ENCODE results near the gene CCDC78. TPM values are rescaled to one million over a fixed set of nuclear protein-coding genes. Genes with fewer than 3 reads are reported as not detected.

CCDC78 gene
- total and polyA plus RNA-seq, 2 donors (not counting 3 experiments of a cell fraction or from before 2014, with no cell fraction given): 0.50 to 1.3 TPM

DNA sequence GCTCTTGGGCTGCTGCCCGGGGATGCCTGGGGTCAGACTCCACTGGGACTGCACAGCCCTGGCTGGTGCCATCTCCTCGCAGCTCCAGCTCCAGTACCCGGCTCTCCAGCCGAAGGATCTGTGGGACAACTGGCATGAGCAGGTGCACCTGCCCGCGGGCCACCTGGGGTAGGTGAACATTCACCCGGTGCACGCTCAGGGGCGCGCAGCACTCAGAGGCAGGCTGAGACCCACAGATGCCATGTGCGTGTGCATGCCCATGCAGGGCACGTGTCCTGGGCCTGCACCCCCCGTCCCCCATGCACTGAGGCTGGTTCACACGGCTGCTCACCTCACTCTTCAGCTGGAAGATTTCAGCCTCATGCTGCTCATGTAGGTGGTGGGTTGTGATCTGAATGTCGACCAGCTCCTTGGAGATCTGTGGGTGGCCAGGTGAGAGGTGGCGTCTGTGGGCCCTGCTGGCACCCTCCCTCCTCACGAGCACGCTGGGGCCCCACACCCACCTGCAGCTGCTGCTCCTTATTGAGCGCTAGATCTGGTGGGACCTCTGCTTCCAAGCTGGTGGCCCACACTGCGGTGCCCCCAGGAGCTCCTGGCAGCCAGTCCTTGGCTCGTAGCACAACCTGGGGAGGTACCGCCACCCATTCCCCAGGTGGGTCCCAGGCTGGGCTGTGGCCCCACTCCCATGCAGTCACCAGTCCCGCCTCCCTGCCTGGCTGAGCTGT is 618 bp downstream of the CCDC78 start:
- H3K4me2 ChIP-seq (ENCODE audit: insufficient read depth, low read length): no peak overlapping the region
- no peaks in the 10 kb centered on the region for H3K79me2 ChIP-seq (ENCODE audit: control insufficient read depth, insufficient read depth, low read length)
- no peaks in the 10 kb centered on the region for H3K9me3 ChIP-seq (replicated peaks; ENCODE audit: control insufficient read depth, insufficient read depth, low read length)
- intact Hi-C loops (cut with micrococcal nuclease): no loop called here
- CTCF ChIA-PET: interaction anchor here (1.4 to 5.7 kb wide), 4 partner anchors 10 to 63 kb away, joined by 3 to 34 read pairs (median 6); partner anchors contain the start of genes CHTF18, METRN and RPUSD1
- no peaks in the 10 kb centered on the region for H3K36me3 ChIP-seq (ENCODE audit: control insufficient read depth in 2 of 2, extremely low read depth in 1 of 2, insufficient read depth in 2 of 2, low read length in 2 of 2)
- peaks cover 19% of the 10 kb centered on the region for H3K4me1 ChIP-seq (ENCODE audit: control insufficient read depth, extremely low read depth, insufficient read depth, low read length)
- no peaks in the 10 kb centered on the region for H4K20me1 ChIP-seq (replicated peaks; ENCODE audit: control insufficient read depth, extremely low read depth, insufficient read depth, low read length)
- TF ChIP-seq EZH2 (IDR thresholded peaks at IDR 0.05; ENCODE audit: borderline replicate concordance, low read depth, low read length, severe bottlenecking): no peak
- POLR2A ChIA-PET: no interaction called here
- no TSS peak for BruUV-seq (replicated peaks)
- FAIRE-seq (no peak), DNase-seq (ENCODE audit: low read depth, low spot score) (no peak)
- no peak overlapping the region for H3K27ac ChIP-seq (ENCODE audit: insufficient read depth, low read depth, low read length)
- H2AFZ ChIP-seq (ENCODE audit: low read depth, low read length): no peak overlapping the region
- H3K9me1 ChIP-seq (replicated peaks; ENCODE audit: control insufficient read depth, extremely low read depth, insufficient read depth, low read length): no peaks in the 10 kb centered on the region
- H3K9ac ChIP-seq (replicated peaks; ENCODE audit: extremely low read depth, insufficient read depth, low read length): no peak overlapping the region
- dilution Hi-C loops (cut with MboI; ENCODE audit: extremely low pct_ligation_motif_present, low sequenced_read_pairs): no loop called here
- H3K27me3 ChIP-seq (ENCODE audit: control insufficient read depth in 2 of 2, insufficient read depth in 2 of 2, low read length in 2 of 2): no peaks in the 10 kb centered on the region
- no peak overlapping the region for H3K4me3 ChIP-seq (replicated peaks in 1 of 3; ENCODE audit: insufficient read depth in 1 of 3, low read depth in 1 of 3, low read length in 3 of 3)

- intact Hi-C loops (cut with micrococcal nuclease): no loop called here
- no TSS peak for BruUV-seq (replicated peaks)
- Histone ChIP-seq H3K4me1 (ENCODE audit: control insufficient read depth, extremely low read depth, insufficient read depth, low read length) (peaks cover 25% of the 10 kb centered on the region), H3K79me2 (ENCODE audit: control insufficient read depth, insufficient read depth, low read length) (no peaks in the 10 kb centered on the region), H3K9me3 (replicated peaks; ENCODE audit: control insufficient read depth, insufficient read depth, low read length) (no peaks in the 10 kb centered on the region), H2AFZ (ENCODE audit: low read depth, low read length) (no peak overlapping the region), H4K20me1 (replicated peaks; ENCODE audit: control insufficient read depth, extremely low read depth, insufficient read depth, low read length) (no peaks in the 10 kb centered on the region), H3K9ac (replicated peaks; ENCODE audit: extremely low read depth, insufficient read depth, low read length) (no peak overlapping the region), H3K9me1 (replicated peaks; ENCODE audit: control insufficient read depth, extremely low read depth, insufficient read depth, low read length) (no peaks in the 10 kb centered on the region), H3K27me3 (ENCODE audit: control insufficient read depth in 2 of 2, insufficient read depth in 2 of 2, low read length in 2 of 2) (no peaks in the 10 kb centered on the region), H3K4me3 (replicated peaks in 1 of 3; ENCODE audit: insufficient read depth in 1 of 3, low read depth in 1 of 3, low read length in 3 of 3) (no peak overlapping the region), H3K27ac (ENCODE audit: insufficient read depth, low read depth, low read length) (no peak overlapping the region), H3K4me2 (ENCODE audit: insufficient read depth, low read length) (no peak overlapping the region), H3K36me3 (ENCODE audit: control insufficient read depth in 2 of 2, extremely low read depth in 1 of 2, insufficient read depth in 2 of 2, low read length in 2 of 2) (no peaks in the 10 kb centered on the region)
- TF ChIP-seq POLR2AphosphoS5 (IDR thresholded peaks at IDR 0.05; ENCODE audit: insufficient read depth, low read depth, low read length) (no peak), MYC (IDR thresholded peaks at IDR 0.05; ENCODE audit: low read depth, low read length) (no peak), POLR2A (IDR thresholded peaks at IDR 0.05; ENCODE audit: low read depth, low read length) (no peak), JUN (IDR thresholded peaks at IDR 0.05; ENCODE audit: borderline replicate concordance, insufficient read depth, insufficient read length, low read depth) (no peak), EZH2 (IDR thresholded peaks at IDR 0.05; ENCODE audit: borderline replicate concordance, low read depth, low read length, severe bottlenecking) (no peak), FOS (IDR thresholded peaks at IDR 0.05; ENCODE audit: borderline replicate concordance, insufficient read depth, low read length) (no peak), GATA2 (IDR thresholded peaks at IDR 0.05; ENCODE audit: insufficient read depth, insufficient read length, low read depth, low read length) (no peak)
- TF ChIP-seq, protein P1, sequence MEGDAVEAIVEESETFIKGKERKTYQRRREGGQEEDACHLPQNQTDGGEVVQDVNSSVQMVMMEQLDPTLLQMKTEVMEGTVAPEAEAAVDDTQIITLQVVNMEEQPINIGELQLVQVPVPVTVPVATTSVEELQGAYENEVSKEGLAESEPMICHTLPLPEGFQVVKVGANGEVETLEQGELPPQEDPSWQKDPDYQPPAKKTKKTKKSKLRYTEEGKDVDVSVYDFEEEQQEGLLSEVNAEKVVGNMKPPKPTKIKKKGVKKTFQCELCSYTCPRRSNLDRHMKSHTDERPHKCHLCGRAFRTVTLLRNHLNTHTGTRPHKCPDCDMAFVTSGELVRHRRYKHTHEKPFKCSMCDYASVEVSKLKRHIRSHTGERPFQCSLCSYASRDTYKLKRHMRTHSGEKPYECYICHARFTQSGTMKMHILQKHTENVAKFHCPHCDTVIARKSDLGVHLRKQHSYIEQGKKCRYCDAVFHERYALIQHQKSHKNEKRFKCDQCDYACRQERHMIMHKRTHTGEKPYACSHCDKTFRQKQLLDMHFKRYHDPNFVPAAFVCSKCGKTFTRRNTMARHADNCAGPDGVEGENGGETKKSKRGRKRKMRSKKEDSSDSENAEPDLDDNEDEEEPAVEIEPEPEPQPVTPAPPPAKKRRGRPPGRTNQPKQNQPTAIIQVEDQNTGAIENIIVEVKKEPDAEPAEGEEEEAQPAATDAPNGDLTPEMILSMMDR (IDR thresholded peaks at IDR 0.05; ENCODE audit: extremely low read depth in 1 of 2, insufficient read depth in 1 of 2, low read depth in 1 of 2, low read length in 2 of 2): no peak
- TF ChIP-seq, protein P2, sequence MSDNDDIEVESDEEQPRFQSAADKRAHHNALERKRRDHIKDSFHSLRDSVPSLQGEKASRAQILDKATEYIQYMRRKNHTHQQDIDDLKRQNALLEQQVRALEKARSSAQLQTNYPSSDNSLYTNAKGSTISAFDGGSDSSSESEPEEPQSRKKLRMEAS (IDR thresholded peaks at IDR 0.05; ENCODE audit: insufficient read depth, insufficient read length): no peak
- ChIA-PET CTCF (interaction anchor here (1.4 to 5.7 kb wide), 4 partner anchors 9 to 63 kb away, joined by 3 to 34 read pairs (median 6); partner anchors contain the start of genes CHTF18, METRN and RPUSD1), POLR2A (no interaction called here)
- FAIRE-seq (no peak), DNase-seq (ENCODE audit: low read depth, low spot score) (no peak)
- dilution Hi-C loops (cut with MboI; ENCODE audit: extremely low pct_ligation_motif_present, low sequenced_read_pairs): no loop called here
These were observed 1.2 kb downstream of the CCDC78 start for GRCh38 chr16:725041-725376.
